Activated T-helper 1 cell treated with Interleukin-2 at 50 U/mL for 16 hours (primary cell): ENCODE data around the gene RDH16.

Source experiments
- DNase-seq: peaks from one replicate; pipeline ENCODE4 v3.0.0-alpha.2; 2020; ENCODE audit warnings: low read depth

Gene RDH16

GRCh38 chr12:56957229-56958052 lies at the start of gene RDH16:
RDH16 (minus strand) TSS chr12:56957608; CDS start chr12:56957462, 146 bp downstream.
- DNase-seq, result no peak

GRCh38 chr12:57006809-57007475 lies 49.5 kb upstream of the RDH16 start:
- no peak for DNase-seq

- DNase-seq, result peak; percentile 67
These were observed 48.8 kb upstream of the RDH16 start, which contains the start of gene ZBTB39 for GRCh38 chr12:57005980-57006808. ZBTB39 (minus strand) TSS chr12:57006546; CDS start chr12:57004917, 1,629 bp downstream.

GRCh38 chr12:57004651-57005050 lies 47.2 kb upstream of the RDH16 start:
- no peak for DNase-seq

GRCh38 chr12:57003395-57003794 lies 46.0 kb upstream of the RDH16 start:
- DNase-seq, result no peak

- DNase-seq, result peak; percentile 49
These were observed 44.1 kb upstream of the RDH16 start for GRCh38 chr12:57001448-57001906.

GRCh38 chr12:57000393-57000792 lies 43.0 kb upstream of the RDH16 start:
- DNase-seq, result no peak

- DNase-seq, result no peak
These were observed 42.0 kb upstream of the RDH16 start for GRCh38 chr12:56999456-56999855.

- no peak for DNase-seq
These were observed 41.6 kb upstream of the RDH16 start for GRCh38 chr12:56998981-56999380.

GRCh38 chr12:56998316-56998715 lies 40.9 kb upstream of the RDH16 start:
- no peak for DNase-seq

GRCh38 chr12:56996793-56997545 lies 39.6 kb upstream of the RDH16 start:
- no peak for DNase-seq

GRCh38 chr12:56995930-56996496 lies 38.6 kb upstream of the RDH16 start:
- DNase-seq, result no peak

GRCh38 chr12:56995201-56995929 lies 38.0 kb upstream of the RDH16 start:
- no peak for DNase-seq

GRCh38 chr12:56994231-56994746 lies 36.9 kb upstream of the RDH16 start:
- no peak for DNase-seq

- no peak for DNase-seq
These were observed 35.9 kb upstream of the RDH16 start for GRCh38 chr12:56993346-56993745.

- DNase-seq, result no peak
These were observed 34.2 kb upstream of the RDH16 start for GRCh38 chr12:56991319-56992246.

- DNase-seq, result no peak
These were observed 33.4 kb upstream of the RDH16 start for GRCh38 chr12:56990648-56991318.

GRCh38 chr12:56989861-56990610 lies 32.6 kb upstream of the RDH16 start:
- DNase-seq, result no peak
